Measurements from ENCODE around the gene PTPRR.
A peak's percentile ranks its signal among the peaks of the same experiment; 100 is the strongest.

Gene PTPRR

DNA sequence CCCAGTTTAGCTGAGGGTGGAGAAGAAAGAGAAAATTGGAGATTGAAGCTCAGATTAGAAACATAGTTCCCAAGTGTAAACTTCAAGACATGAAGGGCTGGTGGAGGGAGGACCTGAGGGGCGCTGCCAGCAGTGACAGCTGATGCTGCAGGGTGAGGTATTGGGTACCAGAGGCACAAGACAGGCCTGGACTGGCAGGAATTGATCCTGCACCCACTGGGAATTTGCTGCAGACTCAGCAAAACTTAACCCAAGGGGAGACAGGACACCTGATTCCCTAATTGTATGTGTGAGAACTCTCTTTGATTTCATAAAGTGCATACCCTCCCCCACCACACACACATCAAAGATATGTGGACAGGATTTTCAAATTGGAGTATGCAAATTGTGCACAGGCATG, 11.6 kb downstream of the PTPRR start:
- DNase-seq: no peak

DNA sequence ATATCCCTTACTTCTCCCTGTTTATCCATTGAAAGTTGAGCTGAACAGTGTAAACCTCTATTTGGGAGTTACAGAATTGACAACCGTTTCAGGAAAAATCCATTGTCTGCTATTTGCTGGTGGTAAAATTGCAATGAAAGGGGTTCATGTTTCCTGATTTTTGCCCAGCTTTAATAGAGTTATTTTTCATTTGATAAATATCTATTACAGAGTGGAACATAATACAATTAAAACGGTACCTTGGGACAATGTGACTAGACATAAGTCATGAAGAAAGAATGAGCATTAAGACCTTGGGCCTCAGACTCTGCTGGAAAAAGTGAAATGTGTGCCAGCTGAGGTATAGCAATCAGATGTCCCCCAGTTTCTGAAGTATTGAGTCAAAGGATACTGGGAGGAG, 13.1 kb downstream of the PTPRR start:
- no peak for DNase-seq

DNA sequence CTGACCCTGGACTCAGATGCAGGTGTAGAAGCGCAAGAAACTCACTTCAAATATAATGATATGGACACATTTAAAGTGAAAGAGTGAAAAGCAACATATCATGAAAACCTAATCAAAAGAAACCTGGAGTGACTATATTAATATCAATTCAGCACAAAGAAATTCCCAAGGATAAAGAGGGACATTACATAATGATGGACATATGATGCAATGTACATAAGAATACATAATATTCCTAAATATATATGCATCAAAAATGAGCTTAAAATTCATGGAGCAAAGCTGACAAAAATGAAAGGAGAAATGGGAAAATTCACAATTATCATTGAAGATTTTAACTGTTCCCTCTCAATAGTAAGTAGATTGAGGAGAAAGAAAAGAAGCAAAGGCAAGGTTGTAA, 24.6 kb downstream of the PTPRR start:
- DNase-seq: no peak

DNA sequence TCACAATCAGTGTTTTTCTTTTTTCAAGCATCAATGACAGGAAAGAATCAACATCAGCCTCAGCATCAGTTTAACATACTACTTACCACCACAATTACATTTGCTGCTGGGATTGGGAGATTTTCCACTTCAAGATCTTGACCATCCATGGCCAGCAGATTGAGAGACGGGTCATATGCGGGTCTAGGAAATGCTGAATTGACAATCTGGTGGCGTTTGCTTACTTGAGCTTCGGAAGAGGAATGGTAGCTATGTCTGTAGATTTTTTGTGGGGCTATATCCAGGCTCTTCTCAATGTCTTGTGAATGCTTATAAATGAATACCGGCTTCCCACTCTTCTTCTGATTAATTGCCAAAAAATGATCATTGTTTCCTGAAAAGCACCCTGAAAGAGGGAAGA, 27.9 kb downstream of the PTPRR start:
- DNase-seq: no peak

DNA sequence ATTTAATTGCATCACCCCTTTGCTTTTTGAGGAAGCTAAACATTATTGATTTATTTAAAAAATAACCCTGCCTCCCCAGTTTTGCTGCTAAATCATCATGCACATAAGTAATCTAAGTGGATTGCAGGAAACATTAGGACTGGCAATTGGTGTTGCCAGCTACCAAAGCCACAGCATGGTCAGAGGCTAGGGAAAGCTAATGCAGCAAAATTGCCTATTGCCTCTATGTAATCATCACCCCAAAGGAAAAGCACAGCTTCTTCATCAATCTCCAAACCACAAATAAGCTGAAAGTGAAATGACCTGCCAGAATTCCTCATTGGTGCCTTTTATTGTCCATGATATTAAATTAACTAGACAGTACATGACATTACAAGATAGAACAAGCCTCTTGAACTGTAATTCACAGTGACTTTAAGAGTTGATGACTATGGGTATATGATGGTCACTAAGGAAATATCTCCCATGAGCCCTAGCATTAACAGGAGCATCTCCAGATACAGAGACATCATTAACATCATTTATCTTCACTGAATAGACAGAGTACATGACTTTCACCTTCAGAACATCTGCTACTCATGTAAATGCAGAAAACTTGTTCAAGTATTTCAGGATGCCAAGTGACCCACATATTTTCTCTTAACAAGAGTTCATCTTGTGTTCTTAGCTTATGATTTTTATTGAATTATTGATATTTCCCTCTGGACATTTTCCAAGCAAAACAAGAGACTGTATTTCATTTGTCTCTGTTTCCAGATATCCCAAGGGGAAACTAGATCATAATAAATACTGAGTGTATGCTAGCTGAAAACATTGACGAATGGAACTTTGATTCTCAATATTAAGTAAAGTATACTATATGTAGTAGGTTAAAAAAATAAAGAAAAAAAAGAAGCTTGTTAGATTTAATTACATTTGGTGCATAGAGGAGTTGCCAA, 29.4 kb downstream of the PTPRR start:
- DNase-seq: no peak

DNA sequence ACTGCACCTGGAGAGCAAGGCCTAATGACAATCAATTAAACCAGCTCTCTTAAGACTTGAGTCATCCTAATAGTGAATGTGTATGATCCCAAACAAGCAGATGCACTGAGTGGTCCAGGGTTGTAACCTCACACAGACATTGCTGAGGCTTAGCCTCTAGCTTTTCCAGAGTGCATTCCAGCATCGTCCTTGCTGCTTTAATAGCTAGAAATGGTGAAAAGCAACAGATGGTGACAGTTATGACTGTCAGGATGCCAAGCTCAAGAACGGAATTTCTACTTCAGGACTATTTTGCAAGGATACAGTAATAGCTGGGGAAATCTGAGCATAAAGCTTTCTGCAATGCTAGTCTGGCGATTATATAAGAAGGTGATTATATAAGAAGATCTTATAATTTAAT, 34.6 kb downstream of the PTPRR start:
- DNase-seq: peak; percentile 19

DNA sequence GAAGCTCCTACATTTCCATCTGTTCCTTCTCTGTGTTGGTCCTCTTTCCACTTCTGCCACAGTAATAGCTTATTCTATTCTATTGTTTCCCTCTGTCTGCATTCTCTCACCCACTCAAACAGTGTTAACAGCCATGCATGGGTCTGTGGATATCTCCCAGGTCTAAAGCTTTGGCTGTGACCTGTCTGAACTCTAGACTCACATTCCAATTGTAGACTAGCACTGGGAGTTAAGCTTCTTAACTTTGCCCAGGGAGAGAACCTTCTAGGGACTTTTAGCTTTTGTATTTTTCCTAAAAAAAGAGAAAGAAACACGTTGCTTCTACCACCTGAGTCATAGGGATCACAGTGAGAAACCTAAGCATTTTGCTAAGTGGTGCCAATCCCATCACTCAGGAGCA, 36.7 kb downstream of the PTPRR start:
- no peak for DNase-seq

DNA sequence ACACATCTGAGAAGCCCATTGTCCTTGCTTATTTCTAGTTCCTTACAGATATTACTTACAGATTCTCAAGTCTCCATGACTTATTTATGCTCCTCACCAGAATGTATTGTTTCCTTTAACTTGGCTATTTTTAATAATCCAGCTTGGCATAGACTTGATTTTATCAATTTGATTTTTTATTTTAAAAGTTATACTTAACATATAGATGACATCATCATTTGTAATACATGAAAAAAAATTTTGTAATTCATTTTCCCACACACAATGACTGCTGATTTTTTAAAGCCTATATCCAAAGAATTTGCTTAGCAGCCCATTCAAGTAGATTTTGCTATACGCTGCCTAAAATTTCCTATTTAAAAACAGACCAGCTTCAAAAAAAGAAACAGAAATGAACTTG, 39.8 kb downstream of the PTPRR start:
- no peak for DNase-seq

DNA sequence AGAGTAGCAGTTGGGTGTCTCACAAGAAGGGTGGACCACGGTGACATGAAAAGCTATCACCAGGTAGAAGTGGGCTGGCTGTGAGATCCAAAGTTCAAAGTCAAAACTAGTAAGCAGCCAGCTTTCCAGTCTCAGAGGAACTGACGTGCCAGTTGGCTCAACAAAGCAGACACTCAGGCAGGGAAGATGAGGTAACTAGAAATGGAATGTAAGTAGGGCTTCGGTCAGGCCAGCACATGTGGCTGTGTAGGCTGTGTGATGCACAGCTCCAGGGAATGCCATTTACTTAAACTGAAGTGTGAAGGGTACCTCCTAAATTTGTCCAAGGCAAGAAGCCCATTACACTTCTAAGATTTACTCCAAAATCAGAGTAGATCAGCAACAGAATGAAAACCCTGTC, 43.6 kb downstream of the PTPRR start:
- DNase-seq: peak; percentile 50

DNA sequence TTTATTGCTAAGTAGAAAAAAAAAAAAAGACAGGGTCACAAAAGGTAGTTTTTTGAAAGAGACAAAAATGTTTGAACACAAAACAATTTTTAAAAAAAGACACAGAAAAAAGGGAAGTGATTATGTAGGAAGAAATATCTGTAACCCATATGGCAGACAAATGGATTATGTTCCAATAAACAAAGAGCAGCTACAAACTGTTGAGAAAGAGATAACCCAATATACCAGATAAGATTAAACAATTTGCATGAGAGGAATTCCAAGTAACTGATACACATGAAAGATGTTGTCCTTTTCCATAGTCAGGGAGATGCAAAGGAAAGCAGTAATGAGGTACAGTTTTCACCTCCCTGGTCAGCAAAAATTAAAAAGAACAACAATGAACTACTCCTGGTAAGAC, 44.9 kb downstream of the PTPRR start:
- no peak for DNase-seq

DNA sequence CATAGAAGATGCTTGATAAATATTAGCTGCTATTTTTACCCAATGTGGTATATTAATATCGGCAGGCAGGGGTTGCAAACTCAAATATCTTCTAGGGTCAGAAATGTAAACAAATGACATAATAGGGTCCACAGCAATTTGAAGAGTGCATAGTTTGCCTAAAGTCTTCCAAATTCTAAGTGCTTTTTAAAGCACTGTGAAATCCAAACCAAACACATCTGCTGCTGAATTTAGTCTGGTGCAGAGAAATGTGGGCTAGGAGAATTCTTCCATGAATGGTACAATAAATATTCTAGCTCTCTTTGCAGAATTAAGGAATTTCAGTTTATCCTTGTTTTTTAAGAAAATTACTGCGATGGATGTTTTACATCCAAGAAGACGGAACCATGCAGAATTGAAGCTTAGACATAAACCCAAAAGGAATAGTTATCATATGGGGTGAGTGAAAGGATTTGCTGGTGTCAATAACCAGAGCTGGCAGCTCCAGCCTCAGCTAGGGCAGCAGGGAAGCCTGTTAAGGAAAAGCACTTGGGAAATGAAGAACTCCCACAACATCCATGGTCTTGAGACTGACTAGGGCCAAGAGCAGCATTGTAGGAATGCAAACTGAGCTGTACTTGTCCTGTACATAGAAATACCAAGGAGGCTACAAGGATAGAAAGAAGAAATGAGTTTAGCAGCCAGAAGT, 65.5 kb downstream of the PTPRR start:
- DNase-seq: no peak

DNA sequence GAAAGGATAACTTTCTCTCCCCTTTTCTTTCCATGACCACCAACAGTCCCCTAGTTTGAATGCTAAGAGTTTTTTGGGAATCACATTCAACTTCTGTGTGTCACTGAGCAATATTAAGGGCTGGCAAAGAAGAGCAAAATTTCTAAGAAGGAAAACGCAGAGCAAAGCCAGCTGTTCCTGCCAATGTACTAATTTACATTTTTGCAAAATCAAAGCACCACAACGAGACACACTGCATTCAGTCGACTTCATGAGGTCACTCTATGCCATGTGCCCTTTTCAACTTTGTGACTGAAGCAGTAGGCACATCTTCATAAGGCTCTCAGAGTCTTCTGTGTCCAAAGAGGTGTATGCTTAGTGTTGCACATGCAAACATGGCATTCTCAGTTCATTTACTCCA, 66.4 kb downstream of the PTPRR start:
- no peak for DNase-seq

DNA sequence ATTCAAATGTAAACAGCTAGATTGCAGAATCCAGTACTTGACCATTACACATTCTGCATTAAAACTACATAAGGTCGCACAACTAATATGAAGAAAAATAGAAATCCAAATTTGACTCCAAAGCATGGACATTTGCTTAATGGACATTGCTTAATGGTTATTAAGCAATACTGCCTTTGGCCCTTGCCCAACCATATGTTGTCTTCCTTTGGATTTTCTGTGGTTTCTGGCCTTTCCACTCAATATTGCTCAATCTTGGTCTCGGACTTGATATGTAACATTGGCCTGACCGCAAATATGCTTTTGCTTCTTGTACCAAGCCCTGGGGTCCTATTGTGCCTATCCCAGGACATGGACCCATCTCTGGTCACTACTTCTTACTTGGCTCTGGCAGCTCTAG, 67.2 kb downstream of the PTPRR start:
- peak; percentile 50 for DNase-seq

DNA sequence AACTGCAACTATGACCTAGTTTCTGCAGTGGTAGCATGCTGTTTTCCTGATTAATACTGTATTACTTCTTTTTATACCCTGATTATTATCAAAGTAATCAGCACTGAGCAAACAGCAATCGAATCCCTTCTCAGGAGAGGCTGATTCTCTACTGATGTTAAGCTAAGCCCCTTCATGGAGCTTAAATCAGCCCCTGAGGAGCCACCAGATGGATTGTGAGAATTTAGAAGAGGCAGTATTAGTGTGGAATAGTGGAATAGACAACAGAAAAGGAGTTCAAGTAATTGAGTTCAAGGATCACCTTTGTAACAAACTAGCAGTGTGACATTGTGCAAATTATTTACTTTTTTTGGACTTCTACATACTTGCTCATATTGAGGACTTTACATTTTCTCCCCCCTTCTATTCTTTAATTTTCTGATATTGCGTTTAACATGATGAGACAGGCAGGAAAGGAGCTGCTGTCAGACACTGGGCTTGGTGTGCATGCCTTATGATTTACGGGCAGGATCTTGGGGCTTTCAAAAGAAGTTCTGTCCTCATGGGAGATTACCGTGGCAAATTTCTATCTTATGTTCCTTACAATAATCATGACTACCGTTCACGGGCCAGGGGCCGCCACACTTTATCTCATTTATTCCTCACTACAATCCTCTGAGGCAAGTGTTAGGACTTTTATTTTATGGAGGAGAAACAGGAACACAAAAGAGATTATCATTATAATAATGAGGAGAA, 68.0 kb downstream of the PTPRR start:
- DNase-seq: no peak

DNA sequence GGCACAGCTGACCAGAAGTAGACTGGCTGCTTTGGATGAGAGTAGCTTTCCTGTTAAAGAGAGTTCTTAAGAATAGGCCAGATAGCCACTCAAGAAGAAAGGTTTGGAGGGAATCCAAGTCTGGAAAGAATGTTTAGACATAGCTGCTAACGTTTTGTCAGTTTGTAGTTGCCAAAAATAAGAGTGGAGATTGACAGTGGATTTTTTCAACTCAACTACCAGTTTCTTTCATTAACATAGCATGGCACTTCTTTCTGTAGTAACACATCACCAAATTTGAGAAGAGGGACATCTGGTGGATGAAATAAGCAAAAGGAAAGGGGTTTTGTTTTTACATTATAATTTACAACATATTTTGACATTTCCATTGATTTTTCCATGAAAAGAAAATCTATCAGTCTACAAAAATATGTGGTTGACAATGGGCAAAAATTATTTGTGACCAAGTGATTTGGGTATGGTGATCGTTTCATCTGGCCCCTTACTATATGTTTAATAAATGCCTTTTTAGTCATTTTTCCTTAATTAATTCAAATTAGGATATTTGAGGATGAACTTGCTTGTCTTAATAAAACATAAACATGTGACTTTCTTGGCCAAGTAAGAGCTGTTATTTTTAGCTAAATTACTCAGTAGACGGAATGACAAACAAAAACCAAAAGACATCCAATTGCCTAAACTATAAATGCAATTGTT, 71.1 kb downstream of the PTPRR start:
- peak; percentile 72 for DNase-seq

DNA sequence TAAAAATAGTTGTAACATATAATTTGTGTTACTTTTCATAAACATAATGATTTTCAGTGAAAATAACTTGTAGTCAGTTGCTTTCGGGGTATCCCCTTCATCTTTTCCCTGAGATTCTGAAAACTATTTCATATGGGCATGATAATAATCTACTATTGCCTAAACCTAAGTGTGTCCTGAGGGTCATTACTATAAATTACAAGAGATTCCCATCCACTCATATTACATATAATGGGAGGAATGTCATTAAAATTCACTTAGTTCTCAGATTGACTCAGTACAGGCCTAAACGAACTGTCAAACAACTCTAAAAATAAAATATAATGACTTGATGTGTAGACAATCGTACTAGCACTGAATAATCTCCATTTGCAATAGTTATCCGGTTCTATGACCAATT, 72.7 kb downstream of the PTPRR start:
- no peak for DNase-seq

DNA sequence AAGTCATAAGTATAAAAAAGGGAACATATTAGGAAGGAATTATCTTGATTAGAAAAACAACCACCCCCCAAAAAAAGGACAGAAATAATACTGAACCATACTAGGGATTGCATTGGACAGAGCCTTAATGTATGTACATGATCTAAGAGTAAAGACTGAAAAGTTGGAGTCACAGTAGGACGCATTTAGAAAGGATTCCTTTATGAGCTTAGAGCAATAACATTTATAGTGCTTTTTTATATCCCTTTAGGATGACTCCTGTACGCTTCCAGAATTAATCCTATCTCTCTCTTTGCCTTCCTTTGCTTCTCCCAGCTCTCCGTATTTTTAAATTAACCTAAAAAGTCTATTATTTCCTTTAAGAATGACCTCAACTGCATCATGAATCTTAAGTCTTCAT, 75.3 kb downstream of the PTPRR start:
- DNase-seq: no peak

DNA sequence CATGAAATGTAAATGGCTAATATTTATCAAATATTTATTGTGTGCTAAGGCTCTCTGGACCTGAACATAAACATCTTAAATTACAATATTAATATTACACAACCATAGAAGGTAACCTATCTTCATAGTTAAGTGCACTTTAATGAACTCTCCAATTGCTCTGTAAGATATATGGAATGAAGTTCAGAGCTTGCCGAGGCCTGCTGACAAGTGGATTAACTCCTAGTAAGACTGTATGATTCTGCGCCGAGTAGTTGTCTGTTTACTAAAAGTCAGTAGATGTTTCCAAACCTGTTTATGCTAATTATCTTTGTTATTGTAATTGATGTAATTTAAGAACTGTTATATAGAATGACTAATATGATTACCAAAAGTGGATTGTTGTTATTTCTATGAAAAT, 77.2 kb downstream of the PTPRR start:
- no peak for DNase-seq

DNA sequence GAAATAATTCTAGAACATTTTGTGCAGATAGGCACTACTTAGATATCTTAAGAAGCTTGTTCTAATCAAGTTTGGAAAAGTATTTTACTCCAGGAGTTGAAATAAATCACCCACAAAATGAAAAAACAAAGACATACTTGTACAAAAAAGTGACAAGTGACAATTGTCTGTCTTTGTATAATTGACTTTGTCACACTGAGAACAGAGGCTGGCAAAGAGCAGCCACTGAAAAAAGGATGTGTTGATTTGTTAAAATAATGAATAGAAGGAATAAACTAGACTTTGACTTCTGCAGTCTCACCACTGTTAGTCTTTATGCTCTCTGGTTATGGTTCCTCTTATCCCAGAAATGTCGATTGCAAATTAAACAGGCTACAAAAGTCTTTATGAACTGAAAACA, 77.6 kb downstream of the PTPRR start:
- no peak for DNase-seq

DNA sequence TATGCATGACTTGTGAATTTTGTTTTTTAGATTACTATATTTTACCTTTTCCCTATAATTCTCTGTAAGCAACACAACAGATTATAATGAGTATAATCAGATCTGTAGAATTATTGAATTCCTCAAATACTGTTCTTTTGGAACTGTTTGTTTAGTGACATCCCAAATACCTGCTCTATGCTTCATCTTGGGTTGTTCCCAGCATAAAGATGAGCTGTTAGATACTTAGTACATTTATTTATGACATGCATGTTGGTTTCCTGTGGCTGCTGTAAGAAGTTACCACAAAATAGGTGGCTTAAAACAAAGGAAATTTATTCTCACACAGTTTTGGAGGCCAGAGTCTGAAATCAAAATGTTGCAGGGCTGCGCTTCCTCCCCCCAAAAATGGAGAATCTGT, 78.4 kb downstream of the PTPRR start:
- peak; percentile 33 for DNase-seq

DNA sequence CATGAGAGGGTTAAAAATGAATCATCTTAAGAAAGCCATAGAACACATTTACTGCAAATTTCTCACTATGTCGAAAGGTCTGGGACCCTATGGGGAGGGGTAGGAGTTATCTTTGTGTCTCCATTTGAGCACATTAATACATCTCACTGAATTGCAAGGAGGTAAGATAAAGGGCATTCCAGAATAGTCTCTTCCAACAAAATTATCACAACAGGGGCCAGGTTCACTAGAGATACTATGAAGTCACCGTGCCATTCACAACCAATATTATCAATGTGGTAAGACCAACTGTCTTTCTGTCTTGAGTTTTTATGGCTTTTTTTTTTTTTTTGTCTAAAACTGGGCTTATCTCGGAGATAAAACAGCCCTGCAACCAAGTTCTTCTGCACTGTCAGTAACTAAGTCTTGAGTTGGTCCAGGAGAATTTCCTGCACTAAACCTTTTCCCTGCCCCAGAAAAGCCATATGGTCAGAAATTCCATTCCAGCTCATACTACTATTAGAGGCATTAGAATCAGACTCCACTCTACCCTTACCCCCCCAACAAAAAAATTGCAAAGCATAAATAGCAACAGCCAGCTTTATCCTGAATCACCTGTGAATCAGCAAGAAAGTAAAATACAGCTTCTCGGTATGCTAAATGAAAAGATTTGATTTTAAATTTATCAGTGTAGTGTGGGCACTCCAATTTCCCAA, 79.7 kb downstream of the PTPRR start:
- no peak for DNase-seq

DNA sequence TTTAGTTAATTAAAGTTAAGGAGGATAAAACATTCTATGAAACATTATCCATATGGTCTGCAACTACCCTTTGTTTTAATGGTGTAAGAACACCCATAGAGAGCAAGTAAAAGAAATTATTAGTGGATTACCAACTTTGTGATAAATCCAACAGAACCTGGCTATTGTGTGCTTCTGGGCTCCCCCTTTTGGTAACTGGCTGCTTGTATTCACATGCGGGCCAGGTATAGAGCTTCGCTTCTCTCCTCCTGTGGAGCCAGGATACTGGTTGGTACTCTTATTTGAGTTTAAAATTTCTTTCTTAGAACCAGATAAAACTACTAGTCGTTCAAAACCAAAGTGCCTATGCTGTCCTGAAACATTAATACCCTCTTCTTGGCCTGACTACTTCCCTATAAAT, 81.0 kb downstream of the PTPRR start:
- no peak for DNase-seq
